Measurements from ENCODE around the gene LPAR3. TPM values are rescaled to one million over a fixed set of nuclear protein-coding genes. Genes with fewer than 3 reads are reported as not detected.

LPAR3 gene
- total RNA-seq, 2 donors from 2014 or later = not detected

DNA sequence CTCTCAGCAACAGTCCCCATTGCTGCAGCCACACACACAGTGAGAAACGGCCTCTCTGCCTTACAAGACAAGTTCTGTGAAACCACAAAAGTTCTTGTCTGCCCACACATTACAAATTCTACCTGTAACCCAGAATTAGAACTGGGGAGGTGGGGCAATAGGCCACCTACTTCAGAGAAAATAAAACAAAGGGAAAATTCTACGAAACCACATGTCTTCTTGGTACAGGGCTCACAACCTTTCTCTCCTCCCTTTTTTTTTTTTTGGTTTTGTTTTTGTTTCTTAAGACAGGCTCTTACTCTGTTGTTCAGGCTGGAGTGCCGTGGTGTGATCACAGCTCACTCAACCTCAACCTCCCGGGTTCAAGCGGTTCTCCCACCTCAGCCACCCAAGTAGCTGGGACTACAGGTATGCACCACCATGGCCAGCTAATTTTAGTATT, 30.2 kb downstream of the LPAR3 start:
- DNase-seq (ENCODE audit: low spot score) = no peak
- intact Hi-C loops (cut with DNase I) = no loop called here

DNA sequence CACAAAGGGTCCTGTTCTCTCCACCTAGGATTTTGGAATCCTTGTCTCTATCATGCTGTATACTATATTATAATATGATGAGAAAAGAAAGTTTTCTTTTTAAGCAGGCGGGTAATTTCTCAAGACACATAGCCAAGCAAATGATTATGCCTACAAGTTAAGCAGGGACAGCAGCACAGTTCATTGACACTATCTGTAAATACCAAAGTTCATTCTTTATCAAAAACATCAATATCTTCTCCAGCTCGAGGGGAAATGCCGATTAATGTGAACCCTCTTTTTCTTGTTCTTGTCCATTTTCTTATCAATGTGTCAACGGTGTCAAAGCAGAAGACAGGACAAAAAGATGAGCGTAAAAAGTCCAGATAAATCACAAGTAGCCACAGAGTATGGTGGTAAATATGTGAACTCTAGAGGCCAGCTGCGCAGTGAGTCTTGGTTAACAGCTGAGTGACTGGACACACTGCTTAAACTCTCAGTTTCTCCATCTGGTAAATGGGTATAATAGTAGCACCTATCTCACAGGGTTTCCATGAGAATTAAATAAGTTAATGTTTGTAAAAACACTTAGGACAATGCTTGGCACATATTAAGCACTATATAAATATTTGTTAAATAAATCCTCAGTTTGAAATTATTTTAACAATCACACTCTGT, 30.9 kb downstream of the LPAR3 start:
- intact Hi-C loops (cut with DNase I) = no loop called here
- DNase-seq (ENCODE audit: low spot score) = no peak

DNA sequence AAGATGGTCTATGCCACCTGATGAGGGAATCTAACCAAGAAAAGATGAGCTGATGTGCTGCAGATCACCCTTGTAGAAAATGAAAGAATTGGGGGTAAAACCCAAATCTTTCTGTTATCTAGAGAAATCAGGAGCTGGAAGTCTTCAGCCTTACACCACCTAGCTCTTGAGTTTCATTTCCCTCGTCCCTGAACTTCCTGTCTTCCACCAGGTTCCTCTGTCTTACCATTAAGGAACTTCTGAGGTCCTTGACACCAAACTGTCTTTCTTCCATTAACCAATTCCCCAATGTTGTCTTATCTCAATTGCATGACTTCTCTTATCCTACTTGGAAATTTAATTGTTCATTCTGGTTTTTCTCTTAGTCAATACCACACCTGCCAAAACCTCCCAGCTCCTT, 31.5 kb downstream of the LPAR3 start:
- DNase-seq (ENCODE audit: low spot score) = no peak
- intact Hi-C loops (cut with DNase I) = no loop called here

DNA sequence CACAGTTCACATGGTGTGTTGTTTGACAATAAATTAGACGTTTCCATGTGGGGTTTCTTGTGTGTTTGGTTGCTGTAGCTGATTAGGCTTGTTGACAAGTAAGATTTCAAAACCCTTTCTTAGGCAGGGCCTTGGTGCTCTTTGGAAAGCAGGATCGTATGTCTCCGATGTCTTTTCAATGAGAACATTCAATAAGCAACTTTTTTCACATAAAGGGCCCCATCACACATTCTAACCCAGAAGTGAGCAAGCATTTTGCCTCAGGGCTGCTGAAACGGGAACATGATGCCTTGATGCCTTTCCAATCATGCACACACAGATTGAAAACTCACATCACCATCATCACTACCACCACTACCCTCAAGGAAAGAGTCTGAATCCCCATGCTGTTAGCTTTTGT, 33.1 kb downstream of the LPAR3 start:
- intact Hi-C loops (cut with DNase I) = no loop called here
- no peak for DNase-seq (ENCODE audit: low spot score)

DNA sequence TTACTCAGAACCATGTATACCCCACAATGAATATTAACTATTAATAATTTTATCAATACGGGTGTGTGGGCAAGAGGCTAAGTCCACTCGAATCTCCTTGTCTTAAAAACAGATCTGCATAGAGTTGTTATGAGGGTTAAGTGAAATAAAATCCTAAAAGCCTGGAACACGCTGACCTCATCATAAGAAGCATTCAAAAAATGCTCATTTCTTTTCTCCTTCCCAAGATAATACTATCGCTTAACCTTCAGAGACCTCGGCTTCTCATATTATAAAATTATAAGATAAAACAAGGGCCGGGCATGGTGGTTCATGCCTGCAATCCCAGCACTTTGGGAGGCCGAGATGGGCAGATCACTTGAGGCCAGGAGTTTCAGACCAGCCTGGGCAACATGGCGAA, 35.1 kb downstream of the LPAR3 start:
- no peak for DNase-seq (ENCODE audit: low spot score)
- intact Hi-C loops (cut with DNase I) = no loop called here

DNA sequence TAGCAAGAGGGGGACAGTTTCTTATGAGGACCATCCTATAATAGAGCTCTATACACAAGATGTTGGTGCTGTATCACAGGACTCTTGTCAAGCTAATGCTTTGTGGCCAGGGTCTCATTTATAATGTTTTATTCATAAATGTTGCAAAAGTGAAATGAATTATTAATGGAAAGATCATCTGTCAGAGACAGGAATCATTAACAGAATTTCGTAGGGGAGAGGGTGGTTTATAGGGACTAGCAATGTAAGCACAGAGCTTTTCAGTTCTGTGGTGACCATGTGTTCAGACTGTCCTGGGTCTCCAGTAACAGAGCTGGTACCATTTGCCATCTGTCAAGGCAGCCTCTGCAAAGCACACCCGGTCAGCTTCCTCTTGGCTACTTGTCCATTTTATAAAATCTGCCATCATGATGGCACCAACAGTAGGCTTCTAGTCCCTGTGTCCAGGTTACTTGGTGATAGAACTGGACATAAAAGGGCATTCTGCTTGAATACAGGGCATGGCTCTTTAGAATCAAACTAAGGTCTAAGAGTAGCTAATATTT, 36.2 kb downstream of the LPAR3 start:
- no peak for DNase-seq (ENCODE audit: low spot score)
- intact Hi-C loops (cut with DNase I) = no loop called here

DNA sequence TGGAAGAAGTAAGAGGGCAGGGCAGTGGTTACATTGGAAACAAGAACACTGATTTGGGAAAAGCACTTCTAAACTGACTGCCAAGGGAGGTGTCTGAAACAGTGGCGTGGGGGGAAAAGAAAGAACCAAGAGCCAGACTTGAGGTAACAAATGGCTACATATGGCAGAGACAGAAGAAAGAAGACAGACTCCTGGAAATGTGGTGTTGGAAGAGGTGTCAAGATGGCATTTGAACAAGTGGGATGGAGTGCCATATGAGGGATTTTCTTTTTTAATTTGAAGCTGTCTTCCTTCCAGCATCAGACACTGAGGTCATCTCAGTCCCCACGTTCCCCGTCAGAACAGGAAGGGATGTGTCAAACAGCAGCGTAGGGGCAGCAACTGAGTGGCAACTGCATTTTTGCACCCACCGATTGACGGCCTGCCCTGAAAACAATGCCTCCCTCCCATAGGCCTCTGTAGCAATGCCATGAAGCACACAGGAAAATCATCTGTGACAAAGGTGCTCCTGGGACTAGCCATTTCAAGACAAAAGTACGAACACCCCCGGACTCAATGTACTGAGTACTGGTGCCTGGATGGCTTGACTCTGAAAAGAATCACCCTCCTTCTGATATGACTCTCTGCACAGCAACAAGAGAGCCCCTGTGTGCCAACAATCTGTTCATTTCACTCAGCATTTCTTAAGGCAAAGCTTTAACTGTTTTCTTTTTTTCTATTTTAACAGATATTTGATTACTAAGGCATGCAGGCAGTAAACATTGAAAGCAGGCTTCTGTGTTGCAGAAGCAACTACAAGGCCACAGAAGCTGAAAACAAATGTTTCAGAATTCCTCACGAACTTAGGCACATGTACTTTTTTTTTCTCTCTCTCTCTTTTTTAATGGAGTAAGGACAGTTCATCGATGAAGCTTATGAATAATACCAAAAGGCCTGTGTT, 37.0 kb downstream of the LPAR3 start:
- intact Hi-C loops (cut with DNase I) = no loop called here
- no peak for DNase-seq (ENCODE audit: low spot score)

DNA sequence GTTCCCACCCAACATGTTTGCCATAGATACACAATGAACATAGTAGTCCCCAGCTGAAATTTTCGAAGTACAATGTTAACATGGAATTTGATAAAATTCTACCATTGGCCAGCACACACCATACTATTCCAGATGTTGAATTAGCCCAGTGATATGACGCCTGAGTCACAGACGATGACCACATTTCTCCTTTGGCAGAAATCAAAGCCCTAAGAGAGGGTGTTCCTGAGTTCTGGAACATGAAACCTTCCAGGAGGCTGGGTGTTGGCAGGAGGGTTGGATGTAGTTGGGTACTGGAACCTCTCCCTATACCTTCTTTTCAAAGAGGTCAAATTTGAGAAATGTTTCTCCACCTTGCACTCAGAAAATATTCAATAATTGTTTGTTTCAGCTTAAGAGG, 37.8 kb downstream of the LPAR3 start:
- intact Hi-C loops (cut with DNase I) = no loop called here
- DNase-seq (ENCODE audit: low spot score) = no peak

DNA sequence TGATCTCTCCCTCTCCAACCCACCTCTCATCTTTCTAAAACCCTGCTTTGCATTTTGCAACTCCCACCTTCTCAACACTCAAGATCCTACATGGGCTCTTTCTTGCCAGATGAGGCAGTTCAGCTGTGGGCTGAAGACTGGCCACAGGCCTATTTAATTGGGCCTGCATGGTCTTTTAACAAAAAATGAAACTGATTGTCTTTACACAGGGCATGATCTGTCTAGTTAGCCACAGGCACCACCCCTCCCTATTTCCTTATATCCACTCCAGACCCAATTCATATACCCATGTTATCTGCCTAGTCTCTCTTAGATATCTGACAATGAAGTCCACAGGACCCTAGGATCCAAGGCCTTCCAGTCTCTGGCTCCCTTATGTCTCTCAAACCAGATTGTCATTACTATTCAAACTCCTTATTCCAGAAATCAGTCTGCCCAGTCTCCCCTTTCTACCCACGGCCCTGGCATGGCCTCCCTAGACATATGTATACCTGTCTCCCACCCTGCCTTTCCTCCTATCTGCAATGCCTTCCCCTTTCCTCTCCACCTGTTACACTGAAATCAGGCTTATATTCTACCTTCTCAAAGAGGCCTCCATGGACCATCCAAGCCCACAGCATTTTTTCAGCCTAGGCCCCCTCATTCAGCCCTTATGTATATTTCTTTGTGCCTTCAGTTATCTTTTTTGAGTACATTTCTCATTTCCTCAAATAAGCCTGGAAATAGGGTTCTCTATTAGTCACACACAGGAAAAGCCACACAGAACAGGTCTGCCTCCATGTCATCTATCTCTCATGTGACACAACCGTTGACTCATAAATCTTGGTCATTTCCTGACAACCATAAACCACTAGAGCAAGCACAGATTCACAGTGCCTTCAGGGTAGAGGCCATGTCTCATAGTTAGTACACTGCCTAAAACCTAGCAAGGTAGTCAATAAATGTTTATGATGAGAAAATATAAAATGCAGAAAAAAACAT, 39.0 kb downstream of the LPAR3 start:
- intact Hi-C loops (cut with DNase I) = no loop called here
- DNase-seq (ENCODE audit: low spot score) = no peak

DNA sequence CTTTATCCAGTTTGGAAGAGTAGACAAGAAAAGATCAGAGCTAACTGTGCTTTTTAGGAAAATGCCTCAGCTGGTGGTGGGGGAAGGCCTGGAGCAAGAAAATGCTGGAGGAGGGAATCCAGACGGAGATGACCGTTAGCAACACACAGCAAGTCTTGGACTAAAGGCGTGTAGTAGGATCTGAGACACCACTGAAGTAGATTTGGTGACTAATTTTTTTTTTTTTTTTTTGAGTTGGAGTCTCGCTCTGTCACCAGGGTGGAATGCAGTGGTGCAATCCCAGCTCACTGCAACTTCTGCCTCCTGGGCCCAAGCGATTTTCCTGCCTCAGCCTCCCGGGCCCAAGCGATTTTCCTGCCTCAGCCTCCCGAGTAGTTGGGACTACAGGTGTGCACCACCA, 41.2 kb downstream of the LPAR3 start:
- DNase-seq (ENCODE audit: low spot score) = no peak
- intact Hi-C loops (cut with DNase I) = no loop called here

DNA sequence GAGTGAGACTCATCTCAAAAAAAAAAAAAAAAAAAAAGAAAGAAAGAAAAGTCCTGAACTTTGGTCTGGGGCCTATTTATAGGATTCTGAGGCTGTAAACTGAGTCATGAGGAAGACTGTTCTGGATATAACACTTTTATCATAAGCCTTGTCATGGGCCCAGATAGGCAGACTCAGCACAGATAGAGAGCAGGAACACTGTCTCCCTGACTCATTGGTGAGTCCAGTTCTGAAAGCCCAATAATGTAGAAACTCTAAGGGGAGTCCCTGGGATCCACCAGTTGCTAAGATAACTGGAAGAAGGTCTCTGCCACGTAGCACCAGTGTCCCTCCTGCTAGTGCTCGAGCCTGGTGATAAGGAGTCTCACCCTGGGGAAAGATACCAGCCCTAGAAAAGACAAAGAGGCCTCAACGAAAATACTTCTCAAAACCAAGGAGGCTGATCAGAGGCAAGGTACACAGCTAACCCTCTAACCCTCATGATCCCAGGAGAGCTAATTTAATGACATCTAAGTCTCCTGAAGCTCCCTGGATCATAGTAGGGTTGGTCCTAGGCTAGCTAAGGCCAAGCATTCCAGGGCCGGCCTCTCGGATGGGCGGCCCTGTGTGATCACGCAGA, 43.5 kb downstream of the LPAR3 start:
- intact Hi-C loops (cut with DNase I) = no loop called here

DNA sequence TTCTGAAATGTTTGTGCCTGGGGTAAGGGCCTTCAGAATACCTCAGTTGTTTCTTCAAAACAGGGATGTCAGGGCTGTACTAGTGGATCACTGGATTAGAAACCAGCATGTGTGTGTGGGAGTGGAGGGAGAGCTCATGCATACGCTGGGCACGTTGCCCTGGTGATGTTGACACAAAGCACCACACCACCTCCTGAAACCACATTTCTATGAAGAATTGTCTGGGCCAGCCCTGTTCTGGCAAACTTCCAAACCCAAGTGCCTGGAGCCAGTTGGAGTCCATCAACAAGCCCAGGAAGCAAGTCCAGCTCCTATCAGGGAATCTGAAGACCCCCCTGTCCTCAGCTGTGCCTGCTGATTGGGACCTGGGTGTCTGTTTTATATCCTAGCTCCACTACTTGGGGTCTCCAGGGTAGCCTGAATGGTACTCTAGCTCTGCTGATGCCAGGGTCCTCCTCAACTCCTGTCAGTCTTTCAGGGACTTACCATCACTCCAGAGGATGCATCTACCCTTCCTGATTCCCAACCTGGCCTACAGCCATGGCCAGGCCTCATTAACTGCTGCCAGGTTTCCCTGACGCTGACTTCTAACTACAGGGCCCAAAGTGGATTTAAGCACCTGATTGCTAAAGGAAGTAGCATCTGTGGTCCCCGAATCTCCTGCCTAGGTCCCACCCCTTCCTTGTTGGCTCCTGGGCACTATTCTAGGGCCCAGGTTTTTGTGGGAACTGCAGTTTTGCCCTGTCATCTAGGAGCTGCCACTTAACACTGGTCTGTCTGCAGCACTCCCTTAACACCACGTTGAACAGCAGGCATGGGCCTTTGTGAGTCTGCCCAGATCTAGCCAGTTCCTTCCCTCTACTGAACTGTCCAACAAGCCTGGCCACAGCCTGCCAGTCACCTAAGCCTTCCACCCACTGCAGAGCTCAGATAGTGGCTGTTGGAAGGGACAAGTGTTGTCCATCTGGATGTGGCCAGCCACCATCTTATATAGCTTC, 45.5 kb downstream of the LPAR3 start:
- intact Hi-C loops (cut with DNase I) = no loop called here
- DNase-seq (ENCODE audit: low spot score) = peak; percentile 82

More for the DNA sequence above, 43.5 kb downstream of the LPAR3 start:
- no peak for DNase-seq (ENCODE audit: low spot score)

DNA sequence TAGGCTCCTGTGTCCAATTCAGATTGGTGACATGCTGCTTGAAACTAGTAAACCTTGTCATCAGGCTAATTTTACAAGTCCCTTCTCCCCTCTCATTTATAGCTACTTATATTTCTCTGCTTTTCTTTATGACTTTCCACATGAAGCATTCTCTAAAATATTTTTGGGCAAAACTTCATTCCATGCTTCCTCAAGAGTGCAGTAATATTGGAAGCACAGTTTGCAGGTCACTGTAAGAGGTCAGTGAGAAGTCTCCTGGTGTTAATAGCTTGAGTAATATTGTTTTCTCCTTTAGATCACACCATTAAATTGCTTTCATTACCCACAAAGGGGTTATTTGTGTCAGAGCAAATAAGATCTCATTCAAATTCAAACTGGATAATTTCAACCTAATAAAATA, 46.6 kb downstream of the LPAR3 start:
- intact Hi-C loops (cut with DNase I) = no loop called here

DNA sequence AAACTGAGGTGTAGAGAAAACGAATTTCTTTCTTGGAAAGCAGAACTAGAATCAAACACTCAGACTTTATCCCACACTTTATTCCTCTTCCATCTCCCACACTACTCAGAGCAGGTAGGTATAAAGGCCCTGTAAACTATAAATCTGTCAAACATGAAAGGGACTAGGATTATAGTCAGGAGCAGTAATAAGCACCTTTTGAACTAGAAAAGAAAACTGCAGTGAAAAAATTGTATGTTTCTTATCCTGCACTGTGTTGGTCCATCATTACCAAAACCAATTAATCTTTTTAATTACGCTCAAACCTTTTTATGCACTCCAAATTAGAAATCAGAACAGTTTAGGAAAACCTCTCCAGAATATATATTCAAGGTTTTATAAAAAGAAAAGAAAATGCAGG, 47.6 kb downstream of the LPAR3 start:
- intact Hi-C loops (cut with DNase I) = no loop called here
- DNase-seq (ENCODE audit: low spot score) = no peak

More for the DNA sequence above, 46.6 kb downstream of the LPAR3 start:
- no peak for DNase-seq (ENCODE audit: low spot score)

DNA sequence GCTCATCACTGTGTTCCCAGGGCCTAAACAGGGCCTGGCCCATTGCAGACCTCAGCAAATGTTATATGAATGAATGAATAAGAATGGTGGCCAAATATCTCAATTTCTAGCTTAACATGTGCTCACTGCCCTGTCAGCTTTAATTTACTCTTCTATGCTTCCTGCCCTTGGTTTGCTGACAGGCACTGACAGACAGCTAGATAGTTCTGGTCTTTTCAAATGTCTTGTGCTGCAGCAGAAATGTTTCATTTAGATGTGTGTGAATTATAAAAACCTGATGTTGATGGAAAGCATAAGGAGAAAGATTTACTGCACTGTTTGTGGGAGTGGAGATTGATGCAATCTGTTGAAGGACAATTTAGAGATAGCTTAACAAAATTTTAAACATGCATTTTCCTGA, 48.9 kb downstream of the LPAR3 start:
- no peak for DNase-seq (ENCODE audit: low spot score)
- intact Hi-C loops (cut with DNase I) = no loop called here

DNA sequence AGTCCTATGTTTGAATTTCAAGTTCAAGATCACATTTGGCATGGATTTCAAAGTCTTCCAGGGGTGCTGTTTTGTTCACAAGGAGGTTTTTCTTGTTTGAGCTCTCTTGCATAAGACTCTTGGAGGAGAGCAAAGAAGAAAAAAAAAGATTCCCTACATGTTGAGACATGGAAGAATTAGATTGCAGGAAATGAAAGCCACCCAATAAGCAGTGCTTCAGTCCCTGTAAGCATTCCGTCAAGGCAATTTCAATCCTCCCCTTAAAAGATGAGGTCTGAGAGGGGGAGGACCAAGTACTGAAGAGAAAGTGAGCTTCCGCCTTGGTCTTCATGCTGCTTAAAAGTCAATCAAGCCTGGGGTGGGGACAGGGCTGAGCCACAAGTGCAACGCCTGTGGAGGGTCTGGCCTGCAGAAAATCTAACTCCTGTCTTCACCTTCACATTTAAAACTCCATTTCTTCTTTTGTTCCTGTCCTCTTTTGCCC, 50.2 kb downstream of the LPAR3 start:
- intact Hi-C loops (cut with DNase I) = no loop called here
- no peak for DNase-seq (ENCODE audit: low spot score)

DNA sequence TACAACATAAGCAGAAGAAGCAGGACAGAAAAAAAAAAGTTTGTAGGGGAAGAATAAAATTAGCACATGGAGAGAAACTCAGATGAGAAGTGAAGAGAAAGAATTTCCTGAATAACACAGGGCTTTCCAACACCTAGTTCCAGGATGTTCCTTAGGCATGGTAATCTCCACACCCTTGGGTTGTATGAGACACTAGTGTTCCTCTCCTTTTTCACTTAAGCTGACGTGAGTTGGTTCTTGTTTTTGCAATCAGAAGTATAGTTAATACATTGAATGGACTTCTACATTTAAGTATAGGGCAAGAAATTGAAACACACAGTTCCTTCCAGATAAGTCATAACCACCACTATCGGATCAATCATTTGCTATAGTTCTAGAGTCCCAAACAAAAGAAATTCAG, 51.0 kb downstream of the LPAR3 start:
- no peak for DNase-seq (ENCODE audit: low spot score)
- intact Hi-C loops (cut with DNase I) = no loop called here

DNA sequence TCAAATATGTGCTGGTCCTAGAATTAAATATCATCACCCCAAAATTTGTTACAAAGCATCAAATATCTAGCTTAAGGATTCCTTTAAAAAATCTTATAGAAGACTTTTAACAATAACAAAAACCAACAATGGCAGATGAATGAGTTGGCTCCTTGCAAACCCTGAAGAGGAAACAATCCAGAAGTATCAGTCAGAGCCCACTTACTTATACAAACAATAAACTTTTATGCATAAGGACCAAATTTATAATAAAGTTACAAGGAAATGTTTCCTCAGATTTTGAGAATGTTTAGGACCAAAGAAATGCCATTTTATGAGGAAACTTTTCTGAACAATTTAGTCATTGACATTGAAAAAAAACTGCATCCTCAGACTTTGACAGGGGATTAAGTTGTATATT, 52.7 kb downstream of the LPAR3 start:
- intact Hi-C loops (cut with DNase I) = no loop called here
- no peak for DNase-seq (ENCODE audit: low spot score)
